SH-SY5Y (cell line): Measurements from ENCODE around the gene SDHAF1.

ENCODE experiments used
- GATA2 ChIP-seq: IDR thresholded peaks from 2 replicates; pipeline ENCODE4 v1.6.1; 2011; ENCODE audit warnings: mild to moderate bottlenecking, low read depth, low read length
- GATA3 ChIP-seq: IDR thresholded peaks from 2 replicates; pipeline ENCODE4 v1.6.1; 2011; ENCODE audit warnings: low read depth, mild to moderate bottlenecking, low read length, moderate library complexity

GRCh38 chr19:35986664-35987570, 8.1 kb upstream of the SDHAF1 start:
- TF ChIP-seq GATA2 (no peak), GATA3 (no peak)
